Sciatic nerve (tissue), 2 donors: Measurements from ENCODE around the gene UQCR10. TPM values are rescaled to one million over a fixed set of nuclear protein-coding genes. Genes with fewer than 3 reads are reported as not detected.

ENCODE experiments used
- ATAC-seq: fragments of 200-7000 bp; cut with Tn5 transposase; one replicate; pipeline ENCODE4 v1.9.1; 2020; ENCODE audit warnings: mild to moderate bottlenecking, moderate library complexity
- DNase-seq: peaks from one replicate; pipeline ENCODE4 v3.0.0-alpha.2; 2020; ENCODE audit warnings: low spot score
- intact Hi-C: fragments of 100-400 bp; cut with DNase I; formaldehyde crosslinking; loops from one replicate; pipeline ENCODE4 v1.14.2; 2022
- total RNA-seq: library from RNA; stranded (reverse); fragmentation: NEBNext Ultra II Directional; extraction: Animal tissue kit (Norgen Biotek cat#: 25700); gene quantifications from one replicate; pipeline ENCODE4 v1.2.1, GENCODE V29; 2021
- donor health status: DM: no; HTN: no; CAD: no.
- donor health status: DM: no; HTN: no; CAD: no.

The UQCR10 gene
- total RNA-seq, 1 donor from 2014 or later = 42.0 TPM

DNA sequence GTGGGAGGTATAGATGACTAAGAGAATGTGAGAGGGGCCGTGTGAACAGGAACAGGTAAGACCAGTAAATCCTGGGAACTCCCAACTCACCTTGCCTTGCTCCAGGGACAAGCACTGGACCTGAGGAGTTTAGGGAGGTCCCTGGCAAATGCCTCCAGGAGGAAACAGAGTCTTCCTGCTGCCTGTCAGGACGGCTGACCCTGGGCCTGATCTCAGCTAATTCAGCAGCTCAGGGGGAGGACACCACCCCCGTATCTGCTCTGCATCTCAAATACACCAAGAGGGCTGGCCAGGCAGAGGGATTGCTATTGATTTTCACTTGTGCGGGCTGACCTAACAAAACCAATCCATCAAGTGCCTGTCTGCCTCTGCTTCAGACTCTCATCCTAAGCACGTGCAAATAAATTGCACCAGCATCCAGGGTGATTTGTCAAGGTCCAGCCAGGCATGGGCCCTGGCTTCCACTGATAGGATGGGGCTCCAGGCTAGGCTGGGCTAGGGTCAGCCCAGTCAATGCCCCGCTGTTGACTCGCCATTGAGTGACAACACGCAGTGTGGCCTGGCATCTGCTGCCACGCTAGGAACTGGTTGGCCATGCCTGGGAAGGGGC lies 20.3 kb downstream of the UQCR10 start:
- intact Hi-C loops = no loop called here
- DNase-seq (no peak), ATAC-seq (no peak)

- no peak for DNase-seq
- intact Hi-C loops = no loop called here
- no peak for ATAC-seq
These were observed 21.4 kb downstream of the UQCR10 start for GRCh38 chr22:29788339-29789279.

DNA sequence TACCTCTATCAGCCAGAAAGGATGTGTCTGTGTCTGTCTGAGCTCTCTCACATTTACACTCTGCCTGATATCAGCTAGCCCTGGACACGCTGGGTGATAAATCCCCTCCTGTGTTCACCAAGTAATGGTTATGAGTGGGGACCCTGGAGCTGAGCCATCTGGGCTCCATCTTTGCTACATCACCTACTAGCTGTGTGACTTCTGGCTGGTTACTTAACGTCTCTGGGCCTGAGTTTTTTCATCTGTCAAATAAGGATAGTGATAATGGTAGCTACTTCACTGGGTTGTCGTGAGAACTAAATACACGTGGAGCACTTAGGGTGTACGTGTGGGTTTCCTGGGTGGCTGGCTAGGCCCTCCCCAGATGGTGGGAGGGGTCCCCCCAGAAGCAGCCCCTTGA lies 22.9 kb downstream of the UQCR10 start:
- DNase-seq (no peak), ATAC-seq (no peak)
- intact Hi-C loops = no loop called here

DNA sequence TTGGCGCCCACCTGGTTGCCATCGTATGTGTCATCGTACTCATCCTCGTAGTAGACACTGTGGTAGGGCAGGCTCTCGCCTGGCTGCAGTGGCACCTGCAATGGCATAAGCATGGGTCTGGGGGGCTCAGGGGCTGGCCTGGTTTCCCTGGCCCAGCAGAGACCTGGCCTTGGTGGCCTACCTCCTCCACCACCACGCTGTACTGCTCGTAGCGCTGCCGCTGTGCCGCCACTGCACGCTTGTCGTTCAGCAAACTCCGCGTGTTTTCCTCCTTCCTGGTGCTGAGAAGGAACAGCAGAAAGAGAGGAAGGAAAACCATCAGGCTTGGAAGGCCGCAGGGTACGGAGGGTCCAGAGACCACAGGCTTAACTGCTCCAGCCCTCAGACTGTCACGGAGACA lies 26.2 kb downstream of the UQCR10 start:
- ATAC-seq (no peak), DNase-seq (no peak)
- intact Hi-C loops = no loop called here

- ATAC-seq = no peak
- intact Hi-C loops = no loop called here
- DNase-seq = no peak
These were observed 28.5 kb downstream of the UQCR10 start for GRCh38 chr22:29795663-29796062.

- ATAC-seq (no peak), DNase-seq (no peak)
These were observed 30.2 kb downstream of the UQCR10 start for GRCh38 chr22:29797351-29797750.

GRCh38 chr22:29798318-29798717 lies 31.1 kb downstream of the UQCR10 start:
- peak; percentile 2 for ATAC-seq
- no peak for DNase-seq
- intact Hi-C loops = no loop called here

More at GRCh38 chr22:29797351-29797750, 30.2 kb downstream of the UQCR10 start:
- intact Hi-C loops = no loop called here

DNA sequence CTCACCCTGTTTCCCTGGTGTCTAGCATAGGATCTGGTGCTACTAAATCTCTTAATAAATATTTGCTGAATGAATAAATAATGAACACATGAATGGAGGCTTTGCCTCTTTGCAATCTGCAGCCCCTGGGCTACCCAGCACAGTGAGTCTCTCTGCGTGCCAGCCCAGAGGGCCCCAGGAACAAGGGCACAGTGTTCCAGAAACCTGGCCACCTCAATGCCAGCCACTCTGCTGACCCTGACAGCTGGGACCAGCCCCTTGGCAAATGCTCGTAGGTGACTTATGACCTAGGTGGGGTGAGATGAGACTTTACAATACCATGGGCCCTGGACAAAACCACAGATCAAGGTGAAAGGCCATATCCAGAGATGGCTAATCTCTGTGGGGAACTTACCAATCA lies 31.6 kb downstream of the UQCR10 start:
- intact Hi-C loops = no loop called here
- DNase-seq = no peak
- peak; percentile 5 for ATAC-seq

GRCh38 chr22:29799217-29799680 lies 32.1 kb downstream of the UQCR10 start:
- DNase-seq (peak; percentile 84), ATAC-seq (peak; percentile 95)
- intact Hi-C loops = no loop called here

DNA sequence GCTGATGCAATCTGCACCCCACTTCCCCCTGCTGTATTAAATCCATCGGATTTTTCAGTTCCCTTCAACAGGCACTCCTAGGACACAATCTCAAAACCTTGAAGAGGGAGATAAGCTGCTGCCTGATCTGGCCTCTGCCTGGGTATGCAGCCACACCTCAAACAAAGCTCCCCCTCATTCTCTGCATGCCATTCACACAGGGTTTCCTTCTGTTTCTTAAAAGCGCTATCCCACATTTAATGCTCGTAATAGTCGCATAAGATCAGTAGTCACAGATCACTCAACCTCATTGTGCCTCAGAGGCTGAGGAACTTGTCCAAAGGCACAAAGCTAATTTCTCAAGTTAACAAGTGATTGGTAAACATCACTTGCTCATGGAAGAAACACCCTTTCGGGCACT lies 34.0 kb downstream of the UQCR10 start:
- DNase-seq (no peak), ATAC-seq (no peak)
- intact Hi-C loops = no loop called here

GRCh38 chr22:29801796-29802195 lies 34.6 kb downstream of the UQCR10 start:
- intact Hi-C loops = no loop called here
- ATAC-seq (no peak), DNase-seq (no peak)

- DNase-seq (no peak), ATAC-seq (no peak)
- intact Hi-C loops = no loop called here
These were observed 36.0 kb downstream of the UQCR10 start for GRCh38 chr22:29803190-29803589.

DNA sequence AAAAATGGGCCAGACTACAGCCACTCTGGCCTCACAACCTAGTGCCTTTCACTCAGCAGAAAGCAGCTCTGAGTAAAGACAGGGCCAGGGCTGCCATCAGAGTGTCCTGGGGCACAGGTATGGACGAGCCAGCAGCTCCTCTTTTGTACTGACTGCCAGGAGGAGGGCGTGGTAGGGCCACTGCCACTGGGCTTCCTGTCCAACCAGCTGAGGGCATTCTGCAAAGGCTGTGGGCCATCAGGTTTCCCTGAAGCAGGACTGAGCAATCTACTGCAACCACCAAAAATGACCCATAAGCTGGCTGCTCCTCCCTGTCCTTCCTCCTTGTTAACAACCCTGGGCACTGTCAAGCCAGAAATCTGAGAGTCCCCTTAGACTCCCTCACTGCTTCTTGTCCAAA lies 37.8 kb downstream of the UQCR10 start:
- intact Hi-C loops = no loop called here
- DNase-seq = no peak
- no peak for ATAC-seq

DNA sequence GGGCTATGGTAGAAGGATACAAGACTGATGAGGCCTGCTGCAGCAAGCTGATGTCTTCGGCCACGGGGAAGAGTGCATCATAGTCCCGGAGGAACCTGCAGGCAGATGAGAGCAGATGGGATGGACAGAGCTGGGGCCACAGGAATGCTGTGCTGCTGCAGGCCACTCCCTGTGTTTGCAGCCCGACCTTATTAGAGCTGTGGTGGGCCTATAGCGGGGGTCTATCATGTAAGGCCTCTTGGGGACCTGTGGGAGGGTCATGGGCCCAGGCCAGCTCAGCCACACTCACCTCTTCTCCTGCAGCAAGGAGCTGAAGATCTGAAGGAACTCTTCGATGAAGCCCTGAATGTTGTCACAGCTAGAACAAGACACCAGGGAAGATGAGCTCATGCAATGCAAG lies 39.0 kb downstream of the UQCR10 start:
- intact Hi-C loops = no loop called here
- DNase-seq = no peak
- no peak for ATAC-seq

DNA sequence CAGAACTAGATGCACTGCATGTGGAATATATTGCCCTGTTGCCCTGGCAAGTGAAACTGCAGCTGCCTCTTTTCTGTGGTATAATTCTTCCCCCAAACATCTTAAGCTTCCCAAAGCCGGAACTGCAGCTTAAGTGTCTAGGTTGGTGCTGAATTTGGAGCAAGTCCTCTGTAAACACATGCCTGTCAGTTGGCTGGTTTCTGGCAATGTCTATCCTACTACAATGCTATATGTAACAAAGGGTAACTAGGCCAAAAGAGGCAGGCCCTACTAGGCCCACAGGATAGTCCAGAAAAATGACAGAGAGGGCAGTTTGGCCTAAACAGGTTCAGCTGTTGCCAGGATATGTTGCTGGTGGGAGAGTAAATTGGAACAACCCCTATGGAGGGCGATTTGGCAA lies 43.0 kb downstream of the UQCR10 start:
- no peak for ATAC-seq
- intact Hi-C loops = loop anchor here (2.0 kb wide), 1 partner anchor 49 kb away; no protein-coding TSS in a partner anchor
- DNase-seq = no peak

GRCh38 chr22:29811377-29811776 lies 44.2 kb downstream of the UQCR10 start:
- DNase-seq (no peak), ATAC-seq (peak; percentile 41)
- intact Hi-C loops = loop anchor here (2.0 kb wide), 1 partner anchor 47 kb away; no protein-coding TSS in a partner anchor

DNA sequence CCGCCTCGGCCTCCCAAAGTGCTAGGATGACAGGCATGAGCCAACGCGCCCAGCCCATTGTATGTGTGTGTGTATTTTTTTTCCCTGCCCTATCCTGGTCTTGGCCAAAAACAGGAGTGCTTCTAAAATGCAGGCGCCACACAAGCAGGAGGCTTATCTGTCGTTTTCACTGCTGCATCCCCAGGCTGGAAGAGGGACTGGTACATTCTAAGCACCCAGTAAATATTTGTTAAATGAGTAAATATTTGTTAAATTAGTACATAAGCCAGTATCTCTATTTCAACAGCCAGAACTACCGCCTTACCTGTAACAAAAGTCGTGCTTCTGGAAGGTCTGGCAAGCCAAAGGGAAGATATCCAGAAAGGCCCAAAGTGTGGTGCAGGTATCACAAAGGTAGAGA lies 46.0 kb downstream of the UQCR10 start:
- intact Hi-C loops = no loop called here
- ATAC-seq (no peak), DNase-seq (no peak)

GRCh38 chr22:29813563-29813962 lies 46.4 kb downstream of the UQCR10 start:
- no peak for ATAC-seq
- no peak for DNase-seq
- intact Hi-C loops = no loop called here

DNA sequence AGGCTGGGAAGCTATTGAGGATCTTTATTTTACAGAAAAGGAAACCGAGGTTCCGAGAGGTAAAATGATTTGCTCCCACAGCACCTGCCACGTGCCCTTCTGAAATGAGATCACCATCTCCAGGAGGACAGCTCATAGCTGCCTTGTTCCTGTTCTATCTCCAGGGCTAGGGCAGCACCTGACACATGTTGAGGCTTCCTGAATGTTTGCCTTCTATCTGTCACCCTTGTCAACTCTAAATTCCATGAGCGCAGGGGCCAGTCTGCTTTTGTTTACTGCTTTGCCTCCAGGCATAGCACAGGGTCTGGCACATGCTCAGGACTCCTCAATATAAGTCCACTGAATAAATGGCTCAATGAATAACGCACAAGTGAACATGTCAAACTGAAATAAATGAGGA lies 46.8 kb downstream of the UQCR10 start:
- ATAC-seq (no peak), DNase-seq (no peak)
- intact Hi-C loops = no loop called here

- intact Hi-C loops = no loop called here
- ATAC-seq (peak; percentile 44), DNase-seq (no peak)
These were observed 48.4 kb downstream of the UQCR10 start for GRCh38 chr22:29815580-29815979.
